ENCODE measurements around the gene VAMP8.

- no peak for TF ChIP-seq GATA2 (IDR thresholded peaks at IDR 0.05; ENCODE audit: low read depth, low read length)
- no peak for TF ChIP-seq GATA3 (IDR thresholded peaks at IDR 0.05; ENCODE audit: low read depth, low read length)
Measured at GRCh38 chr2:85577386-85578242, at the start of gene VAMP8.
